H1 (cell line): ENCODE measurements around the gene CEP85L. TPM values are rescaled to one million over a fixed set of nuclear protein-coding genes. Genes with fewer than 3 reads are reported as not detected.

Experiments
- CTCF ChIA-PET: fragments of 300-600 bp; sonication (Branson Sonifier 250); formaldehyde crosslinking; loops from one replicate; lab custom pipeline; 2021; ENCODE audit not compliant: partially characterized antibody; lab: Charles Lee
- POLR2A ChIA-PET: fragments of 300-600 bp; sonication (Branson Sonifier 250); formaldehyde crosslinking; loops from one replicate; lab custom pipeline; 2021; ENCODE audit warnings: inconsistent platforms; ENCODE audit not compliant: partially characterized antibody; lab: Charles Lee
- DNase-seq, 2 experiments: peaks; one replicate each; pipeline versions ENCODE4 v3.0.0 to v3.0.0-alpha.2; 2010 to 2022; ENCODE audit warnings: low spot score in 2 of 2, low read depth in 1 of 2, mixed read lengths in 1 of 2
- FAIRE-seq: peaks from 2 replicates; lab custom pipeline; 2011; peaks lifted over from hg19 to GRCh38; lab: Jason Lieb, UNC
- H2AFZ ChIP-seq: 2 replicates; pipeline ENCODE4 v1.8.1; 2012; ENCODE audit warnings: low read length, inconsistent platforms
- H2AK5ac ChIP-seq: 2 replicates; pipeline ENCODE4 v1.6.1; 2013; ENCODE audit warnings: low read depth, low read length
- H2BK120ac ChIP-seq: replicated peaks from 2 replicates; pipeline ENCODE3; 2013; ENCODE audit warnings: low read depth, low read length, inconsistent platforms
- H2BK12ac ChIP-seq: 2 replicates; pipeline ENCODE4 v1.6.1; 2013; ENCODE audit warnings: low read depth, low read length
- H2BK15ac ChIP-seq: 2 replicates; pipeline ENCODE4 v1.6.1; 2013; ENCODE audit warnings: low read length
- H2BK20ac ChIP-seq: 2 replicates; pipeline ENCODE4 v1.6.1; 2013; ENCODE audit warnings: low read length
- H2BK5ac ChIP-seq: 2 replicates; pipeline ENCODE4 v1.6.1; 2013; ENCODE audit warnings: low read depth, low read length
- H3K14ac ChIP-seq: 2 replicates; pipeline ENCODE4 v1.6.1; 2013; ENCODE audit warnings: inconsistent platforms; ENCODE audit not compliant: insufficient read length
- H3K18ac ChIP-seq: 2 replicates; pipeline ENCODE4 v1.6.1; 2013; ENCODE audit warnings: low read length; ENCODE audit errors: extremely low read depth
- H3K23ac ChIP-seq: 2 replicates; pipeline ENCODE4 v1.6.1; 2013; ENCODE audit warnings: inconsistent platforms; ENCODE audit not compliant: insufficient read length
- H3K23me2 ChIP-seq: 2 replicates; pipeline ENCODE4 v1.6.1; 2013; ENCODE audit warnings: low read depth, low read length
- H3K27ac ChIP-seq: 2 replicates; pipeline ENCODE4 v1.6.1; 2011; ENCODE audit warnings: low read depth, low read length, inconsistent platforms
- H3K27me3 ChIP-seq, 4 experiments: replicated peaks in 1 of 4; 1 replicate in 1 of 4; 2 replicates in 3 of 4; pipeline versions ENCODE4 v1.6.1 to v1.8.1; 2011 to 2013; ENCODE audit warnings: low read length in 3 of 4, mild to moderate bottlenecking in 3 of 4, inconsistent platforms in 2 of 4, mixed read lengths in 2 of 4, moderate library complexity in 1 of 4; ENCODE audit not compliant: control insufficient read depth in 3 of 4, insufficient read depth in 3 of 4; ENCODE audit errors: extremely low read depth in 1 of 4
- H3K36me3 ChIP-seq, 4 experiments: 2 replicates each; pipeline versions ENCODE4 v1.6.1 to v1.8.1; 2011 to 2013; ENCODE audit warnings: mild to moderate bottlenecking in 4 of 4, low read length in 3 of 4, moderate library complexity in 2 of 4, control low read depth in 1 of 4, inconsistent platforms in 1 of 4; ENCODE audit not compliant: insufficient read depth in 4 of 4, control insufficient read depth in 2 of 4
- H3K4ac ChIP-seq: replicated peaks from 2 replicates; pipeline ENCODE3; 2013; ENCODE audit warnings: low read length, low read depth, mixed read lengths, inconsistent platforms; ENCODE audit not compliant: insufficient read length
- H3K4me1 ChIP-seq, 4 experiments: replicated peaks in 1 of 4; 1 replicate in 1 of 4; 2 replicates in 3 of 4; pipeline versions ENCODE4 v1.6.1 to v1.8.1; 2011 to 2013; ENCODE audit warnings: low read length in 3 of 4, inconsistent platforms in 2 of 4, mixed read lengths in 1 of 4; ENCODE audit not compliant: insufficient read depth in 4 of 4, control insufficient read depth in 3 of 4
- H3K4me2 ChIP-seq, 2 experiments: 2 replicates each; pipeline versions ENCODE4 v1.6.1 to v1.8.1; 2011 to 2013; ENCODE audit warnings: low read depth in 2 of 2, low read length in 2 of 2, control low read depth in 1 of 2, inconsistent platforms in 1 of 2, mild to moderate bottlenecking in 1 of 2; ENCODE audit not compliant: insufficient read depth in 1 of 2
- H3K4me3 ChIP-seq, 4 experiments: fragments of 200-600, 300-600 bp in 1 of 4; sonication (generic), shearing (Covaris generic), sonication (Bioruptor Twin) in 1 of 4; 2 replicates each; pipeline versions ENCODE4 v1.5.1 to v1.8.1; 2011 to 2016; ENCODE audit warnings: low read length in 4 of 4, low read depth in 3 of 4, control low read depth in 2 of 4, inconsistent platforms in 2 of 4, mild to moderate bottlenecking in 2 of 4, mixed read lengths in 1 of 4, moderate library complexity in 1 of 4; ENCODE audit not compliant: insufficient read depth in 2 of 4; ENCODE audit errors: extremely low read depth in 1 of 4
- H3K56ac ChIP-seq: replicated peaks from 2 replicates; pipeline ENCODE3; 2013; ENCODE audit warnings: low read depth, mild to moderate bottlenecking, mixed read lengths, low read length, inconsistent platforms; ENCODE audit not compliant: insufficient read length
- H3K79me1 ChIP-seq: 2 replicates; pipeline ENCODE4 v1.6.1; 2013; ENCODE audit warnings: low read depth, low read length, control low read depth
- H3K79me2 ChIP-seq, 2 experiments: 2 replicates each; pipeline versions ENCODE4 v1.6.1 to v1.8.1; 2012 to 2013; ENCODE audit warnings: low read length in 2 of 2, mild to moderate bottlenecking in 2 of 2, inconsistent platforms in 1 of 2; ENCODE audit not compliant: insufficient read depth in 2 of 2, control insufficient read depth in 1 of 2
- H3K9ac ChIP-seq, 4 experiments: replicated peaks in 1 of 4; 1 replicate in 1 of 4; 2 replicates in 3 of 4; pipeline versions ENCODE4 v1.6.1 to v1.8.1; 2011 to 2013; ENCODE audit warnings: low read depth in 3 of 4, low read length in 3 of 4, control low read depth in 2 of 4, mild to moderate bottlenecking in 2 of 4, moderate library complexity in 2 of 4, inconsistent platforms in 1 of 4; ENCODE audit errors: extremely low read depth in 1 of 4
- H3K9me3 ChIP-seq, 2 experiments: 2 replicates each; pipeline versions ENCODE4 v1.6.1 to v1.8.1; 2012 to 2013; ENCODE audit warnings: mild to moderate bottlenecking in 2 of 2, moderate library complexity in 2 of 2, control low read depth in 1 of 2, inconsistent platforms in 1 of 2, low read depth in 1 of 2, low read length in 1 of 2, mixed read lengths in 1 of 2; ENCODE audit not compliant: insufficient read depth in 2 of 2
- H4K20me1 ChIP-seq, 2 experiments: replicated peaks in 1 of 2; 2 replicates each; pipeline versions ENCODE3 to v1.8.1; 2011 to 2013; ENCODE audit warnings: inconsistent platforms in 2 of 2, low read length in 2 of 2, mild to moderate bottlenecking in 1 of 2; ENCODE audit not compliant: insufficient read depth in 2 of 2, control insufficient read depth in 1 of 2
- H4K5ac ChIP-seq: 2 replicates; pipeline ENCODE4 v1.6.1; 2013; ENCODE audit warnings: low read length, low read depth, mixed read lengths, inconsistent platforms; ENCODE audit not compliant: insufficient read length
- H4K8ac ChIP-seq: 2 replicates; pipeline ENCODE4 v1.8.0; 2013; ENCODE audit warnings: mild to moderate bottlenecking, moderate library complexity, low read length, inconsistent platforms; ENCODE audit not compliant: insufficient read depth; ENCODE audit errors: extremely low read depth
- H4K91ac ChIP-seq: replicated peaks from 2 replicates; pipeline ENCODE3; 2013; ENCODE audit warnings: low read length, mixed read lengths, inconsistent platforms; ENCODE audit not compliant: insufficient read length
- CREB1 ChIP-seq: IDR thresholded peaks from 2 replicates; pipeline ENCODE4 v1.6.1; 2012; ENCODE audit warnings: inconsistent platforms
- WGBS, 2 experiments: shearing (Covaris generic) in 1 of 2; methylation state at CpG; one replicate each; pipeline versions ENCODE4 v1.1.6 to v1.1.7; 2013 to 2015; ENCODE audit warnings: low lambda C conversion rate in 2 of 2, mixed read lengths in 2 of 2, inconsistent platforms in 1 of 2, low coverage in 1 of 2, missing lambda C conversion rate in 1 of 2; ENCODE audit not compliant: insufficient replicate concordance in 2 of 2, insufficient coverage in 1 of 2, insufficient read length in 1 of 2; ENCODE audit errors: extremely low coverage in 1 of 2, missing lambda C conversion rate in 1 of 2; 5-methylcytosine and 5-hydroxymethylcytosine counted together
- polyA plus RNA-seq, 7 experiments: library from polyadenylated mRNA; depleted of rRNA in 3 of 7; stranded (reverse) in 5 of 7; unstranded in 2 of 7; fragments of >200 nt in 5 of 7; fragments of 200-250 nt in 2 of 7; gene quantifications; 1 replicate in 5 of 7; 2 replicates in 1 of 7; 4 replicates in 1 of 7; pipeline versions ENCODE4 v1.2.1 to v1.2.3, GENCODE V29; 2011 to 2013; ENCODE audit warnings: missing spikeins in 2 of 7, mixed read lengths in 2 of 7
- total RNA-seq: library from RNA; stranded (reverse); fragmentation: NEBNext Ultra II Directional; extraction: Animal tissue kit (Norgen Biotek cat#: 25700); gene quantifications from 2 replicates; pipeline ENCODE4 v1.2.1, GENCODE V29; 2021

CEP85L gene
- total and polyA plus RNA-seq, 2 of the 8 experiments (the other 6 are each of a cell fraction or from before 2014, with no cell fraction given): 3.2 to 27.6 TPM

DNA sequence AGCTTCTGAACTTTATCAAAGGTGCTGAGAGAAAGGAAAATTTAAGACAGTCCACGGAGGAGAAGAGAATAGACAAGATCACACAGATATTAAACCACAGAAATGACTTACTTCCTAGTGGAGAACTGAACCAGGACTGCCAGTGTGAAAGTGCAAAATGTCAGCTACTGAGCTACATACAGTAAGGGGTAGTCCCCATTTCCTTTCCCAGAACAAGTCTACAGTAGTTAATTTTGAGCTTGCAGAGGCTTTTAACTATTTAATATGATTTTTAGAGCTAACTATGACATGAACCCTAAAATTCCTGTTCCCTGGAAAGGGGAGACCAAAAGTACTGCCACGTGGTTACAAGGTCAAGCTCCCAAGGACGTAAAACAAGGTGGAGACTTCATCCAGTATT lies 45.1 kb downstream of the CEP85L start:
- no peak overlapping the region for H3K14ac ChIP-seq
- POLR2A ChIA-PET: no interaction called here
- WGBS, 2 experiments: 85% methylated on average over 3 of the region's 3 CpGs; no CpG with 5 or more reads in 1 of the 2 experiments
- TF ChIP-seq CREB1: no peak

More for the DNA sequence above, 45.1 kb downstream of the CEP85L start:
- CTCF ChIA-PET: interaction anchor here (0.6 to 1.6 kb wide), 9 partner anchors 12 to 927 kb away, joined by 3 to 7 read pairs (median 4); no protein-coding TSS in a partner anchor
- H3K23ac ChIP-seq: no peak overlapping the region
- no peak overlapping the region for H3K4ac ChIP-seq
- no peak overlapping the region for H3K56ac ChIP-seq
- H2BK15ac ChIP-seq: no peak overlapping the region
- H4K91ac ChIP-seq: no peak overlapping the region
- H2AFZ ChIP-seq: no peak overlapping the region
- DNase-seq: no peak
- no peaks in the 10 kb centered on the region for H3K79me1 ChIP-seq
- no peak overlapping the region for H3K4me3 ChIP-seq
- H3K36me3 ChIP-seq: no peaks in the 10 kb centered on the region; a peak in 1 of 8 replicates
- no peak overlapping the region for H3K18ac ChIP-seq
- no peak overlapping the region for H3K9ac ChIP-seq
- no peaks in the 10 kb centered on the region for H4K20me1 ChIP-seq
- no peak overlapping the region for H2BK120ac ChIP-seq
- H3K4me1 ChIP-seq: no peaks in the 10 kb centered on the region
- H3K9me3 ChIP-seq: no peaks in the 10 kb centered on the region; a peak in 1 of 4 replicates
- H2BK5ac ChIP-seq: no peak overlapping the region
- no peak for FAIRE-seq
- H2BK12ac ChIP-seq: no peak overlapping the region
- no peak overlapping the region for H2AK5ac ChIP-seq
- no peak overlapping the region for H3K27ac ChIP-seq
- H3K23me2 ChIP-seq: no peaks in the 10 kb centered on the region
- H3K27me3 ChIP-seq: no peaks in the 10 kb centered on the region
- no peaks in the 10 kb centered on the region for H3K79me2 ChIP-seq
- H4K5ac ChIP-seq: no peak overlapping the region
- no peak overlapping the region for H3K4me2 ChIP-seq
- H4K8ac ChIP-seq: no peak overlapping the region
- H2BK20ac ChIP-seq: no peak overlapping the region
